Skin of body (tissue), 2 donors: ENCODE data around the gene ATOH8. TPM values are rescaled to one million over a fixed set of nuclear protein-coding genes. Genes with fewer than 3 reads are reported as not detected.

ENCODE experiments used
- DNase-seq: peaks from one replicate; lab custom pipeline; 2025; lab: John Stamatoyannopoulos, UW
- total RNA-seq: library from RNA; depleted of rRNA; stranded (reverse); fragments of >200 nt; gene quantifications from one replicate; pipeline ENCODE4 v1.2.3, GENCODE V29; 2014

ATOH8 gene
- total RNA-seq, 1 donor from 2014 or later = 5.2 TPM

GRCh38 chr2:85718885-85719492, 34.8 kb upstream of the ATOH8 start:
- no peak for DNase-seq

- DNase-seq = no peak
Measured at GRCh38 chr2:85719609-85720240, 34.1 kb upstream of the ATOH8 start.

GRCh38 chr2:85720533-85720932, 33.3 kb upstream of the ATOH8 start:
- DNase-seq = no peak

- no peak for DNase-seq
Measured at GRCh38 chr2:85721641-85722040, 32.1 kb upstream of the ATOH8 start.

GRCh38 chr2:85722519-85722918, 31.3 kb upstream of the ATOH8 start:
- no peak for DNase-seq

- DNase-seq = no peak
Measured at GRCh38 chr2:85723707-85724360, 30.0 kb upstream of the ATOH8 start.

- no peak for DNase-seq
Measured at GRCh38 chr2:85724731-85725181, 29.0 kb upstream of the ATOH8 start.

- DNase-seq = no peak
Measured at GRCh38 chr2:85725451-85725850, 28.3 kb upstream of the ATOH8 start.

GRCh38 chr2:85727798-85728197, 26.0 kb upstream of the ATOH8 start:
- no peak for DNase-seq

GRCh38 chr2:85728342-85728741, 25.4 kb upstream of the ATOH8 start:
- DNase-seq = no peak

GRCh38 chr2:85728883-85729824, 24.6 kb upstream of the ATOH8 start:
- DNase-seq = peak; percentile 70

- DNase-seq = no peak
Measured at GRCh38 chr2:85729825-85730510, 23.8 kb upstream of the ATOH8 start.

- DNase-seq = no peak
Measured at GRCh38 chr2:85730686-85731230, 23.0 kb upstream of the ATOH8 start.

- no peak for DNase-seq
Measured at GRCh38 chr2:85731606-85732005, 22.2 kb upstream of the ATOH8 start.

GRCh38 chr2:85732467-85733120, 21.2 kb upstream of the ATOH8 start:
- no peak for DNase-seq

GRCh38 chr2:85733121-85733960, 20.4 kb upstream of the ATOH8 start:
- DNase-seq = no peak

- DNase-seq = no peak
Measured at GRCh38 chr2:85734015-85734414, 19.8 kb upstream of the ATOH8 start.

GRCh38 chr2:85734942-85735608, 18.7 kb upstream of the ATOH8 start:
- DNase-seq = no peak

GRCh38 chr2:85735691-85736090, 18.1 kb upstream of the ATOH8 start:
- no peak for DNase-seq
